HG02943 (cell line): ENCODE measurements around the gene LMOD2.

Experiments
- ATAC-seq: cut with Tn5 transposase; IDR thresholded peaks from one replicate; pipeline ENCODE4 v1.9.1; 2021; ENCODE audit warnings: mild to moderate bottlenecking, low read depth, moderate library complexity; ENCODE audit not compliant: unreplicated experiment

The LMOD2 gene

GRCh38 chr7:123711832-123712293 is 56.2 kb downstream of the LMOD2 start:
- ATAC-seq = no peak

- ATAC-seq = no peak
These were observed 57.0 kb downstream of the LMOD2 start for GRCh38 chr7:123712619-123713018.
